ENCODE results near the gene HCFC1R1. TPM values are rescaled to one million over a fixed set of nuclear protein-coding genes. Genes with fewer than 3 reads are reported as not detected.

The HCFC1R1 gene
- total and polyA plus RNA-seq, 5 experiments from 2014 or later: 13.1 to 16.5 (median 15.1) TPM

- Mint-ChIP-seq H3K4me1 (peaks cover 29 to 69% (median 63%) of the 10 kb centered on the region in 4 donors), H3K9me3 (no peaks in the 10 kb centered on the region), H3K27me3 (no peaks in the 10 kb centered on the region), H3K4me3 (peak within 1 kb of the TSS; percentile 97 to 100 (median 100)), H3K36me3 (peaks cover 7 to 33% (median 9%) of the 10 kb centered on the region in 3 donors), H3K27ac (peak within 1 kb of the TSS; percentile 97 to 100 (median 98))
- DNase-seq (peak in 9 of 10 donors; percentile 38 to 73 (median 59)), ATAC-seq (peak; percentile 55)
- POLR2A ChIA-PET: interaction anchor here (0.6 to 17.1 kb wide), 12 partner anchors 9 to 94 kb away, joined by 3 to 278 read pairs (median 8); partner anchors contain the start of genes ZNF213 and ZSCAN10
Measured at GRCh38 chr16:3065069-3065741, 41.5 kb upstream of the HCFC1R1 start, which contains the start of gene IL32. Gene IL32, plus strand, starts transcription at chr16:3065640. Its CDS starts 172 bp downstream, at chr16:3065812.

GRCh38 chr16:3063625-3064386, 40.1 kb upstream of the HCFC1R1 start:
- peak overlapping the region; percentile 62 to 100 (median 99) for H3K4me3 Mint-ChIP-seq
- H3K4me1 Mint-ChIP-seq: peaks cover 26 to 65% (median 57%) of the 10 kb centered on the region in 4 donors
- DNase-seq: no peak
- POLR2A ChIA-PET: interaction anchor here (0.6 to 17.1 kb wide), 12 partner anchors 8 to 97 kb away, joined by 3 to 278 read pairs (median 9); partner anchors contain the start of genes MMP25, ZNF213 and ZSCAN10
- no peaks in the 10 kb centered on the region for H3K27me3 Mint-ChIP-seq
- peak overlapping the region; percentile 94 to 100 (median 98) for H3K27ac Mint-ChIP-seq
- ATAC-seq: no peak
- H3K9me3 Mint-ChIP-seq: no peaks in the 10 kb centered on the region
- H3K36me3 Mint-ChIP-seq: peaks cover 7 to 21% (median 9%) of the 10 kb centered on the region in 3 donors

DNA sequence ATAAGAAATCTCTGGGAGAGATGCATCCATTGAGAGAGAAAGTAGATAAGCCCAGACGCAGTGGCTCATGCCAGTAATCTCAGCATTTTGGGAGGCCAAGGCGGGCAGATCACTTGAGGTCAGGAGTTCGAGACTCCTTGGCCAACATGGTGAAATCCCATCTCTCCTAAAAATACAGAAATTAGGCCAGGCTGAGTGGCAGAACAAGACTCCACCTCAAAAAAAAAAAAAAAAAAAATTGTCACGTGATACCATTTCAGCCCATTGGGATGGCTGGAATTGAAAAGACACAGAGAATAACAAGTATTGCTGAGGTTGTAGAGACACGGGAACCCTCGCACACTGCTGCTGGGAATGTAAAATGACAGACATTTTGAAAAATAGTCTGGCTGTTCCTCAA, 38.8 kb upstream of the HCFC1R1 start:
- H3K27ac Mint-ChIP-seq: peak overlapping the region in 7 of 10 donors; percentile 7 to 100 (median 91)
- no peaks in the 10 kb centered on the region for H3K27me3 Mint-ChIP-seq
- ATAC-seq: no peak
- H3K9me3 Mint-ChIP-seq: no peaks in the 10 kb centered on the region
- H3K36me3 Mint-ChIP-seq: peaks cover 7 to 10% (median 9%) of the 10 kb centered on the region in 3 donors
- H3K4me1 Mint-ChIP-seq: peaks cover 21 to 60% (median 48%) of the 10 kb centered on the region in 4 donors
- no peak for DNase-seq
- POLR2A ChIA-PET: interaction anchor here (0.7 to 17.1 kb wide), 5 partner anchors 9 to 1291 kb away, joined by 3 to 278 read pairs (median 155); partner anchors contain the start of genes ZNF213 and ZSCAN10
- no peak overlapping the region for H3K4me3 Mint-ChIP-seq

DNA sequence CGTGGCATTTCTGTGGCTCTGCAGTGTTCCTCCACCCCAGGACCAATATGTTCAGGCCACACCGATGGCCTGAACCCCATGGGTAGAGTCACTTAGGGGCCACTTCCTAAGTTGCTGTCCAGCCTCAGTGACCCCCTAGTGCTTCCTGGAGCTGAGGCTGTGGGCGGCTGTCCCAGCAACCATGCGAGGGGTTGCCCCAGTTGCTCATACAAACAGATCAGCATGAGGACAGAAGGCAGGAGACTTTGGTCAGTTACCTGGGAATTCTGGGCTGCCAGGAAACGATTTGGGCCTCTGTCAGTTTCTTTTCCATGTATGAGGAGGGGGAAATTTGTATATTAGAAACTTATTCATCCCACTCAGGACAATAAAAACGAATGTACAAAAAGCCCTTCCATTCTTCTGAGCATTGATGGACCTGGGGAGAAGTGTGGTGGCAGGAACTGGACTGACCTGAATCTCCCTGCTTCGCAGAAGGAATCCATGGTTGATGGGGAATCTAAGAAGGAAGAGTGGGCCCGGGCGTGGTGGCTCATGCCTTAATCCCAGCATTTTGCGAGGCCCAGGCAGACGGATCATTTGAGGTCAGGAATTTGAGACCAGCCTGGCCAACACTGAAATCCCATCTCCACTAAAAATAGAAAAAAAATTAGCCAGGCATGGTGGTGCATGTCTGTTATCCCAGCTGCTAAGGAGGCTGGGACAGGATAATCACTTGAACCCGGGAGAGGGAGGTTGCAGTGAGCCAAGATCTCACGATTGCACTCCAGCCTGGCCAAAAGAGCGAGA, 36.8 kb upstream of the HCFC1R1 start:
- peaks cover under 1 to 5% (median under 1%) of the 10 kb centered on the region in 3 donors for H3K36me3 Mint-ChIP-seq
- H3K9me3 Mint-ChIP-seq: no peaks in the 10 kb centered on the region
- H3K4me1 Mint-ChIP-seq: peaks cover 18 to 64% (median 52%) of the 10 kb centered on the region in 4 donors
- DNase-seq (no peak), ATAC-seq (no peak)
- POLR2A ChIA-PET: interaction anchor here (0.7 to 15.7 kb wide), 15 partner anchors 8 to 106 kb away, joined by 3 to 278 read pairs (median 8); partner anchors contain the start of genes MMP25, ZNF213 and ZSCAN10
- H3K27me3 Mint-ChIP-seq: no peaks in the 10 kb centered on the region
- peak overlapping the region; percentile 82 to 92 (median 84) for H3K4me3 Mint-ChIP-seq
- H3K27ac Mint-ChIP-seq: peak overlapping the region in 9 of 10 donors; percentile 52 to 95 (median 92)

DNA sequence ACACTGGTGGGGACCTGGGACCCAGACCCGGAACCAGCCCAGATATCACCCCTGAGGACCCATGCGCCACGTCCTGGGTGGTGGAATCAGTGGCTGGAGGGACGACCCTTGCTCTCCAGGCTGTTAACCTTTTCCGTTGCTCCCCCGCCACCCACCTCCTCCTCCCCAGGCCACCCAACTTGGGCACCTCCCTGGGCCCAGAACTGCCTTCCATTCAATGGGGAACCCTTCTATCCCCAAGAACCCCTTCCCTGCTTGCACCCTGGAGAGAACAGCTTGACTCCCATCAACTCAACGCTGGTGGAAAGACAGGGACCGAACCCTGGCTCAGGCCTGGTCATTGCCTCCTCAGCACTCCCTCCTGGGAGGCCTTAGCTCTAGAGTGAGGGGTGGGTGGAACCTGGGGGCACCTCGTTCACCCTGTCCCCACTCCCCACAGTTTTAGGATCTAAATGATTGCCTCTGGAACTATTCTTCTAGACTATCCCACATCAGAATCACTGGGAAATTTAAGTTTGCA, 36.0 kb upstream of the HCFC1R1 start:
- H3K27me3 Mint-ChIP-seq: no peaks in the 10 kb centered on the region
- H3K27ac Mint-ChIP-seq: peak overlapping the region; percentile 84 to 95 (median 92)
- H3K36me3 Mint-ChIP-seq: peaks cover 0 to 6% (median 0%) of the 10 kb centered on the region in 3 donors
- POLR2A ChIA-PET: interaction anchor here (0.6 to 15.7 kb wide), 20 partner anchors 9 to 400 kb away, joined by 3 to 278 read pairs (median 6); partner anchors contain the start of genes MMP25, ZNF213 and ZSCAN10
- peak overlapping the region; percentile 82 to 92 (median 84) for H3K4me3 Mint-ChIP-seq
- DNase-seq: no peak
- no peak for ATAC-seq
- no peaks in the 10 kb centered on the region for H3K9me3 Mint-ChIP-seq
- peaks cover 20 to 64% (median 53%) of the 10 kb centered on the region in 4 donors for H3K4me1 Mint-ChIP-seq

DNA sequence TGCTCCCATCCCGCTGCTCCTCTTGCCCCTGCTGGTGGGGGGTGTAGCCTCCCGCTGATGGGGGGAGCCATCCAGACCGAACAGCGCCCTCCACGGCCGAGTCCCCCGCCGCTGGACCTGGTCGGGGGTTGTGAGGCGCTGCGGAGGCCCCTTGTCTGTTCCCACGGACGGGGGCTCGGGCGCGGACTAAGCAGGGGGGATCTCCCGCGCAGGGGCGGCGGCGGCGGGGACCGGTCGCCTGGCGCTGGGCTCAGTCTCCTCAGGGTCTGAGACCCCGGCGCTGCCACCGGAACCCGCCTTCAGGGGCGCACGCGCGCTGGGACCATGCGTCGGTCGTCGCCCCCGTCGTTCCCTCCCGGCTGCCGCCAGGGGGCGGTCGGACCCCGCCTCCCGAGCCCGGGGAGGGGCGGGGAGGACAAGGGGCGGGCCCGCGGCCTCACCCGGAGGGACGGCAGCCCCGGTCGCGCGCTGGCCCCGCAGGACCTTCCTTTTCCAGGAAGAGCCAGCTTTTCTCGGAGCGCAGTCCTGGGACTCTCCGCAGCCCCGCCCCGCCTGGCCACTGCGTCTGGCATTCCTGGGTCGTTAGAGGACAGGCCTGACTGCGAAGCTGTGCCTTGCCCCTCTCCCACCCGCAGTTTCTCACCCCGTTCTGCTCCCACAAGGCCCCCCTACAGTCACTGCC, 35.4 kb upstream of the HCFC1R1 start:
- POLR2A ChIA-PET: interaction anchor here (0.6 to 15.7 kb wide), 28 partner anchors 10 to 1214 kb away, joined by 3 to 278 read pairs (median 6); partner anchors contain the start of genes MMP25, TFAP4, ZNF213 and ZNF263
- Mint-ChIP-seq H3K36me3 (peaks cover 0 to 10% (median 0%) of the 10 kb centered on the region in 3 donors), H3K4me1 (peaks cover 23 to 64% (median 55%) of the 10 kb centered on the region in 4 donors), H3K27ac (peak overlapping the region; percentile 84 to 95 (median 92)), H3K27me3 (no peaks in the 10 kb centered on the region), H3K9me3 (no peaks in the 10 kb centered on the region), H3K4me3 (peak overlapping the region; percentile 83 to 95 (median 88))
- peak; percentile 90 for ATAC-seq
- peak; percentile 75 to 93 (median 90) for DNase-seq

DNA sequence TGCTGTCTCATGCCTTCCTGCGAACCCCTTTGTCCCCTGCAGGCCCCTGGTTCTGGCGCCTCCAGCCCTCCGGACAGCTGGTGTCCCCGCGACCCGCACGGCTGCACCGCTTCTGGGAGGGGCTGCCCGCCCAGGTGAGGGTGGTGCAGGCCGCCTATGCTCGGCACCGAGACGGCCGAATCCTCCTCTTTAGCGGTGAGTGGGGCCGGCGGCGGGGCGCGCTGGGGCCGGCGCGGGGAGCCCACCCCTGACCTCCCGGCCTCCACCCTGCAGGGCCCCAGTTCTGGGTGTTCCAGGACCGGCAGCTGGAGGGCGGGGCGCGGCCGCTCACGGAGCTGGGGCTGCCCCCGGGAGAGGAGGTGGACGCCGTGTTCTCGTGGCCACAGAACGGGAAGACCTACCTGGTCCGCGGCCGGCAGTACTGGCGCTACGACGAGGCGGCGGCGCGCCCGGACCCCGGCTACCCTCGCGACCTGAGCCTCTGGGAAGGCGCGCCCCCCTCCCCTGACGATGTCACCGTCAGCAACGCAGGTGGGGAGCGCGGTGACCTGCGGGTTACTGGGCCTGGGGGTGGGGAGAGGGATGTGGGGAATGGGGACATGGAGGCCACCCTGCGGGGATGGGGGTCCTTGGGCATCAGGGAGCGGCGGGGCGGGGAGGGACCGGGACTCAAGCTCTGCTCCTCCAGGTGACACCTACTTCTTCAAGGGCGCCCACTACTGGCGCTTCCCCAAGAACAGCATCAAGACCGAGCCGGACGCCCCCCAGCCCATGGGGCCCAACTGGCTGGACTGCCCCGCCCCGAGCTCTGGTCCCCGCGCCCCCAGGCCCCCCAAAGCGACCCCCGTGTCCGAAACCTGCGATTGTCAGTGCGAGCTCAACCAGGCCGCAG, 34.6 kb upstream of the HCFC1R1 start:
- H3K36me3 Mint-ChIP-seq: peaks cover 0 to 16% (median 0%) of the 10 kb centered on the region in 3 donors
- POLR2A ChIA-PET: interaction anchor here (0.5 to 15.7 kb wide), 26 partner anchors 10 to 1215 kb away, joined by 3 to 278 read pairs (median 6); partner anchors contain the start of genes HCFC1R1, MMP25, TFAP4 and ZNF213

DNA sequence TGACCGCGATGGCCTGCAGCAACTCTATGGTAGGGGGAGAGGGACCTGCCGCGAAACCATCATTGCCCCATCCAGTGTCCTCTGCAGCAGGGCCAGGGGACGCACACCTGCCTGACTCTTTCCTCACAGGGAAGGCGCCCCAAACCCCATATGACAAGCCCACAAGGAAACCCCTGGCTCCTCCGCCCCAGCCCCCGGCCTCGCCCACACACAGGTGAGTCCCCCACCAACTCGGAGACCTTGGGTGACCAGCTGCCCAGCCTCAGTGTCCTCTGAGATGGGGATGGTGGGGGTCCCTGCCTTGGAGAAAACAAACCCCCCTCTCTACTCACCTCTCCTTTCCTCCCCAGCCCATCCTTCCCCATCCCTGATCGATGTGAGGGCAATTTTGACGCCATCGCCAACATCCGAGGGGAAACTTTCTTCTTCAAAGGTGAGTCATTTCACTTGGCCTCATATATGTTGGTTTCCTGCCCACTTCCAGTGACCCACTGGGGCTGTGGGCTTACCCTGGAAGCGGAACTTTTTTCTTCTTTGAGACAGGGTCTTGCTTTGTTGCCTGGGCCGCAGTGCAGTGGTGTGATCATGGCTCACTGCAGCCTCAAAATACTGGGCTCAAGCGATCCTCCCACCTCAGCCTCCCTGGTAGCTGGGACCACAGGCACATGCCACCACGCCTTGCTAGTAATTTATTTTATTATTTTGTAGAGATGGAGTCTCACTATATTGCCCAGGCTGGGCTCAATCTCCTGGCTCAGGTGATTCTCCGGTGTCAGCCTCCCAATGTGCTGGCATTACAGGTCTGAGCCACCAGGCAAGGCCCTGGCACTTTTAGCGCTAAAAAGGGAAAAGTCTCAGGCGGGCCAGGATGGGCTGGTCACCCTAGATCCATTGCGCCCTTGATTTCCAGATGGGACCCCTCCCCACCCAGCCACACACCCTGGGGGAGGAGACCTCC, 33.7 kb upstream of the HCFC1R1 start:
- Mint-ChIP-seq H3K36me3 (peaks cover 0 to 16% (median 0%) of the 10 kb centered on the region in 3 donors), H3K4me1 (peaks cover 23 to 58% (median 48%) of the 10 kb centered on the region in 4 donors), H3K4me3 (peak overlapping the region; percentile 33 to 88 (median 66)), H3K9me3 (no peaks in the 10 kb centered on the region), H3K27me3 (no peaks in the 10 kb centered on the region), H3K27ac (peak overlapping the region in 9 of 10 donors; percentile 9 to 85 (median 58))
- POLR2A ChIA-PET: interaction anchor here (1.2 to 15.7 kb wide), 12 partner anchors 10 to 159 kb away, joined by 3 to 278 read pairs (median 6); partner anchors contain the start of genes MMP25, ZNF213 and ZSCAN10
- ATAC-seq (no peak), DNase-seq (no peak)

More for the DNA sequence above, 34.6 kb upstream of the HCFC1R1 start:
- H3K27ac Mint-ChIP-seq: peak overlapping the region in 9 of 10 donors; percentile 71 to 94 (median 87)
- H3K4me1 Mint-ChIP-seq: peaks cover 26 to 64% (median 55%) of the 10 kb centered on the region in 4 donors
- DNase-seq: peak in 5 of 10 donors; percentile 39 to 75 (median 46)
- no peaks in the 10 kb centered on the region for H3K27me3 Mint-ChIP-seq
- peak; percentile 43 to 61 for ATAC-seq
- no peaks in the 10 kb centered on the region for H3K9me3 Mint-ChIP-seq
- H3K4me3 Mint-ChIP-seq: peak overlapping the region; percentile 82 to 95 (median 87)

Measured in naive thymus-derived CD8-positive, alpha-beta T cell (primary cell).